HG03571 (cell line): Measurements from ENCODE around the gene RPS10.
"Not testable (repeated sequence)": the region's sequence is repeated elsewhere in the genome, so short reads cannot be mapped to it uniquely, and the experiment has no call there.

Experiments used
- ATAC-seq: cut with Tn5 transposase; IDR thresholded peaks from one replicate; pipeline ENCODE4 v1.9.1; 2021; ENCODE audit not compliant: unreplicated experiment

The RPS10 gene

GRCh38 chr6:34374069-34374468 is 51.8 kb downstream of the RPS10 start:
- no peak for ATAC-seq

GRCh38 chr6:34373511-34373910 is 52.4 kb downstream of the RPS10 start:
- no peak for ATAC-seq

- not testable (repeated sequence) for ATAC-seq
Measured at GRCh38 chr6:34371865-34372264, 54.0 kb downstream of the RPS10 start.

GRCh38 chr6:34370361-34370760 is 55.5 kb downstream of the RPS10 start:
- no peak for ATAC-seq

GRCh38 chr6:34369385-34369784 is 56.5 kb downstream of the RPS10 start:
- no peak for ATAC-seq
